ENCODE results near the gene PRKG2. TPM values are rescaled to one million over a fixed set of nuclear protein-coding genes. Genes with fewer than 3 reads are reported as not detected.

Gene PRKG2
- total RNA-seq, 4 donors from 2014 or later: 0.44 to 4.1 (median 1.1) TPM

DNA sequence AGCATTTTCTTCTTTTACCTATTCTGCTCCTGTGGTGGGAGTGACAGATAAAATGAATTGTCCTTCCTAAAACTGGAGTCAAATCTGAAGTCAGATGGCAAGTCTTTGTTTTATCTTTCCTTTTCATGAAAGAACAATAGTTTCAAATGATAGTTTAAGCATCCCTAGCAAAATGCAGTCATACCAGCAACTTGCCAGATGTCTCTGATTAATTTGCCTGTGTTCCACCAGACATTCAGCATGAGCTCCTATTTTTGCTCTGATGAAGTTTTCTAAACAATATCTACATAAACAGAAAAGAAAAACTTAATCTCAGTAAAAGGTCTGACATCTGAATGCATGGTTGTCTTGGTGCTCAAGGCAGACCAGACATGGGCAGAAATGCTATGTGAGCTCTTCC is 15.2 kb downstream of the PRKG2 start:
- TF ChIP-seq, protein P1, sequence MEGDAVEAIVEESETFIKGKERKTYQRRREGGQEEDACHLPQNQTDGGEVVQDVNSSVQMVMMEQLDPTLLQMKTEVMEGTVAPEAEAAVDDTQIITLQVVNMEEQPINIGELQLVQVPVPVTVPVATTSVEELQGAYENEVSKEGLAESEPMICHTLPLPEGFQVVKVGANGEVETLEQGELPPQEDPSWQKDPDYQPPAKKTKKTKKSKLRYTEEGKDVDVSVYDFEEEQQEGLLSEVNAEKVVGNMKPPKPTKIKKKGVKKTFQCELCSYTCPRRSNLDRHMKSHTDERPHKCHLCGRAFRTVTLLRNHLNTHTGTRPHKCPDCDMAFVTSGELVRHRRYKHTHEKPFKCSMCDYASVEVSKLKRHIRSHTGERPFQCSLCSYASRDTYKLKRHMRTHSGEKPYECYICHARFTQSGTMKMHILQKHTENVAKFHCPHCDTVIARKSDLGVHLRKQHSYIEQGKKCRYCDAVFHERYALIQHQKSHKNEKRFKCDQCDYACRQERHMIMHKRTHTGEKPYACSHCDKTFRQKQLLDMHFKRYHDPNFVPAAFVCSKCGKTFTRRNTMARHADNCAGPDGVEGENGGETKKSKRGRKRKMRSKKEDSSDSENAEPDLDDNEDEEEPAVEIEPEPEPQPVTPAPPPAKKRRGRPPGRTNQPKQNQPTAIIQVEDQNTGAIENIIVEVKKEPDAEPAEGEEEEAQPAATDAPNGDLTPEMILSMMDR (IDR thresholded peaks at IDR 0.05; ENCODE audit: low read depth): no peak

DNA sequence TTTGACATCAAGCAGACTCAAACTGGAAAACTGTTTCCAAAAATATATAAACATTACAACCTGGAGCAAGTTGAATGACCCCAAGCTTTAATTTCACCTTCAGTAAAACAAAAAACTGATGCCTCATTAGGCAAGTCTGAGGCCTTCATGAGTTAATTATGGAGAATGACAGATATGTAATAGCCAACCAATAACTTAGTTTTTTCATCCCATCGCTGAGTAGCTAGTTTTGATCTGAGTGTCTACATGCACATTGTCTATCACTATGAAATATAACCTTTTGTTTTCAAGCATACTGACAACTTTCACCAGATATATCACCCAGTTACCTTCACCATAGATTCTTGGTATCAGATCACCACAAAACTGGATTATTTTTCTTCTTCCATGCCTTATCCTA is 16.4 kb downstream of the PRKG2 start:
- TF ChIP-seq, protein P1 (IDR thresholded peaks at IDR 0.05; ENCODE audit: low read depth): no peak

DNA sequence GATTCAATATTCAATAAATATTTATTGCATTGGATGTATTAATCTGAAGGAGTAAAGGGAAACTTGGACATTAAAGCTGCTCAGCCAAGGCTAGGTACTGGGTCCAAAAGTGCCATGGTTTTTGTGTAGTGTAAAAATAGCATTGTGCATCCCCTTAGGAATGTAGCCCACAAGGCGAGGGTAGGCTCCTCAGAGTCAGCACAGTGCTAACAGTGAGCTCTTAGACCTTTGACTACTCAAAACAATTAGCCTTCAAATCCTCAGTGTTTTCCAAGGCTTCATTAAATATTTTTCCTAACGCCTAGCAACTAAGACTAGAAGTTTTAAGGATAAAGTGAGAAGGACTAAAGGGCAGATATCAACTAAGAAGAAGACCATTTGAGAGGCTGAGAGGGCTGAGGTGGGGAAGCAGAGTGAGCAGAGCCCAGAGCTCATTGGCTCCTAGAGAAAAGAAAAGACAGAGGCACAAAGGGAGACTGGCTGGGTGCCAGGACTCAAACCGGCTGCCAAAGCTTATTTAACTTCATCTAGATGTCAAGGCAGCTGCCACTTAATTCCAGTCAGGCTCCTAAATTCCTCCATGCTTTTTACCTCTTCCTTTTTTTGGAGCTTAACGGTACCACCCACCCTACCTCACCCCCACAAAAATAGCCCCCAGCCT is 17.0 kb downstream of the PRKG2 start:
- TF ChIP-seq, protein P1 (IDR thresholded peaks at IDR 0.05; ENCODE audit: low read depth): no peak

DNA sequence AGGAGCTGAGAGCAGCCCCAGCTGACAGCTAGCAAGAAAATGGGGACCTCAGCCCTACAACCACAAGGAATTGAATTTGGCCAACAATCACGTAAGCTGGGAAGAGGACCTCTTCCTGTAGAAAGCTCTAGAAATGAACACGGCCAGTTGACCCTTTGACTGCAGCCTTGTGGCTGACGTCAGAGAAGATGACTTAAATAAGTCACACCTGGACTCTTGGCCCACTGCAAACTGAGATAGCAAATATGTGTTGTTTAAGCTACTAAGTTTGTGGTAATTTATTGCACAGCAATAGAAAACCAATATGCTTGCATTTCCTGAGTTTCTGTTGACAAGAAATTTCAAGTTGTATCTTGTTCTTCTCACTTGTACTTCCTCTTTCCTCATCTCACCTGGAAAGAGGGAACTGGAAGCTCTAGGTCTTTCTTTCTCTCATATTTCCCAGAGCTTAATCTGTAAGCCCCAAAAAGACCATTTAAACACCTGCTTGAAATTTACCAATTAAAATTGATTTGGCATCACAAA is 18.8 kb downstream of the PRKG2 start:
- TF ChIP-seq, protein P1 (IDR thresholded peaks at IDR 0.05; ENCODE audit: low read depth): no peak

DNA sequence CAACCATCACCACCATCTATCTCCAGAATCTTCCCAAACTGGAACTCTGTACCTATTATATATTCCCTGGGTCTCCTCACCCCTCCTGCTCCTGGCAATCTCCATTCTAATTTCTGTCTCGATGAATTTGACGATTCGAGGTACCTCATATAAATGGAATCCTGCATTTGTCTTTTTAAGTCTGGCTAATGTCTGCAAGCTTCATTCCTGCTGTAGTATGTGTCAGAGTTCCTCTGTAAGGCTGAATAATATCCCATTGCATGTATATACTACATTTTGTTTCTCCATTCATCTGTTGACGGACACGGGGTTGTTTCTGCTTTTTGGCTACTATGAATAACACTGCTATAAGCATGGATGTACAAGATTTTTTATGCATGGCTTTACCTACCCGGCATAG is 19.5 kb downstream of the PRKG2 start:
- TF ChIP-seq, protein P1 (IDR thresholded peaks at IDR 0.05; ENCODE audit: low read depth): no peak

DNA sequence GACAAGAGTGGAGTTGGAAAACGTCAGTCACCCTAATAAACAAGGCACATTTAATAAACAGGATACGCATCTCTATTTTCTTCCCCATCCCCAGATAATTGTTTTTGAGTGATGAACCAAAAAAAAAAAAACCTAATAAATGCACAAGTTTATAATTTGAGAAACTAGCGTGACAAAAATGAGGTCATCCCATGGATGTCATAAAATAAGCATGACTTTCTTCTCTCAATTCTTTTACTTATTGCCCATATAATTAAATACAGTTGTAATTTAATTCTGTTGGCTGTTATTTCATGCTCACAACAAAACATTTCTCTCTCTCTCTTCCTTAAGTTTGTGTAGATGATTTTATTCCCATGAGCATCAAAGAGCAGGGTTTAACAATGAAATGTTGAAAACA is 20.7 kb downstream of the PRKG2 start:
- TF ChIP-seq, protein P1 (IDR thresholded peaks at IDR 0.05; ENCODE audit: low read depth): no peak

DNA sequence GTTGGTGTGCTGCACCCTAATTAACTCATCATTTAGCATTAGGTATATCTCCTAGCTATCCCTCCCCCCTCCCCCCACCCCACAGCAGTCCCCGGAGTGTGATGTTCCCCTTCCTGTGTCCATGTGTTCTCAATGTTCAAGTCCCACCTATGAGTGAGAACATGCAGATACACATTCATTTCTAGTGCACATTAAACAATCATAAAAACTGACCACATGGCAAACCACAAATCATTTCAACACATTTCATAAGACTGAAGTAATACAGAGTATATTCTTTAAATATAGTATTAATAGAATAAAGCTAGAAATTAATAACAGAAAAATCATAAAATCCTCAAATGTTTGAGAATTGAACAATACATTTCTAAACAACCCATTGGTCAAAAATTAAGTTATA is 34.1 kb downstream of the PRKG2 start:
- TF ChIP-seq, protein P1 (IDR thresholded peaks at IDR 0.05; ENCODE audit: low read depth): no peak
